ENCODE measurements around the gene HOXA6.

Gene HOXA6

GRCh38 chr7:27113991-27114769 lies 33.4 kb downstream of the HOXA6 start:
- peak overlapping the region; percentile 65 for H3K4me3 ChIP-seq
- peak; percentile 54 for DNase-seq (ENCODE audit: low spot score)
- H3K27ac ChIP-seq: peak overlapping the region; percentile 3 to 79
- TF ChIP-seq CTCF (IDR thresholded peaks at IDR 0.05): no peak

GRCh38 chr7:27112955-27113949 lies 34.3 kb downstream of the HOXA6 start:
- TF ChIP-seq CTCF (IDR thresholded peaks at IDR 0.05): no peak
- Histone ChIP-seq H3K4me3 (peak overlapping the region; percentile 65), H3K27ac (peak overlapping the region; percentile 3 to 79)
- peak; percentile 52 for DNase-seq (ENCODE audit: low spot score)

GRCh38 chr7:27112361-27112760 lies 35.2 kb downstream of the HOXA6 start:
- no peak for DNase-seq (ENCODE audit: low spot score)
- TF ChIP-seq CTCF (IDR thresholded peaks at IDR 0.05): no peak
- Histone ChIP-seq H3K4me3 (peak overlapping the region; percentile 65), H3K27ac (peak overlapping the region in 1 of 2 donors; percentile 79)

GRCh38 chr7:27111751-27112277 lies 35.8 kb downstream of the HOXA6 start:
- no peak for TF ChIP-seq CTCF (IDR thresholded peaks at IDR 0.05)
- no peak for DNase-seq (ENCODE audit: low spot score)
- peak overlapping the region in 1 of 2 donors; percentile 34 for H3K27ac ChIP-seq
- H3K4me3 ChIP-seq: no peak overlapping the region

GRCh38 chr7:27111042-27111750 lies 36.4 kb downstream of the HOXA6 start:
- no peak overlapping the region for H3K4me3 ChIP-seq
- H3K27ac ChIP-seq: peak overlapping the region in 1 of 2 donors; percentile 34
- no peak for DNase-seq (ENCODE audit: low spot score)
- no peak for TF ChIP-seq CTCF (IDR thresholded peaks at IDR 0.05)

GRCh38 chr7:27110186-27111031 lies 37.2 kb downstream of the HOXA6 start:
- TF ChIP-seq CTCF (IDR thresholded peaks at IDR 0.05): no peak
- Histone ChIP-seq H3K4me3 (peak overlapping the region; percentile 44), H3K27ac (peak overlapping the region in 1 of 2 donors; percentile 43)
- no peak for DNase-seq (ENCODE audit: low spot score)
